Raji (cell line): ENCODE data around the gene KCTD8.

Source experiments
- POLR2A ChIP-seq: IDR thresholded peaks from 2 replicates; pipeline ENCODE4 v1.6.1; 2011; ENCODE audit warnings: low read depth, low read length, control low read depth; ENCODE audit not compliant: insufficient read depth

The KCTD8 gene

DNA sequence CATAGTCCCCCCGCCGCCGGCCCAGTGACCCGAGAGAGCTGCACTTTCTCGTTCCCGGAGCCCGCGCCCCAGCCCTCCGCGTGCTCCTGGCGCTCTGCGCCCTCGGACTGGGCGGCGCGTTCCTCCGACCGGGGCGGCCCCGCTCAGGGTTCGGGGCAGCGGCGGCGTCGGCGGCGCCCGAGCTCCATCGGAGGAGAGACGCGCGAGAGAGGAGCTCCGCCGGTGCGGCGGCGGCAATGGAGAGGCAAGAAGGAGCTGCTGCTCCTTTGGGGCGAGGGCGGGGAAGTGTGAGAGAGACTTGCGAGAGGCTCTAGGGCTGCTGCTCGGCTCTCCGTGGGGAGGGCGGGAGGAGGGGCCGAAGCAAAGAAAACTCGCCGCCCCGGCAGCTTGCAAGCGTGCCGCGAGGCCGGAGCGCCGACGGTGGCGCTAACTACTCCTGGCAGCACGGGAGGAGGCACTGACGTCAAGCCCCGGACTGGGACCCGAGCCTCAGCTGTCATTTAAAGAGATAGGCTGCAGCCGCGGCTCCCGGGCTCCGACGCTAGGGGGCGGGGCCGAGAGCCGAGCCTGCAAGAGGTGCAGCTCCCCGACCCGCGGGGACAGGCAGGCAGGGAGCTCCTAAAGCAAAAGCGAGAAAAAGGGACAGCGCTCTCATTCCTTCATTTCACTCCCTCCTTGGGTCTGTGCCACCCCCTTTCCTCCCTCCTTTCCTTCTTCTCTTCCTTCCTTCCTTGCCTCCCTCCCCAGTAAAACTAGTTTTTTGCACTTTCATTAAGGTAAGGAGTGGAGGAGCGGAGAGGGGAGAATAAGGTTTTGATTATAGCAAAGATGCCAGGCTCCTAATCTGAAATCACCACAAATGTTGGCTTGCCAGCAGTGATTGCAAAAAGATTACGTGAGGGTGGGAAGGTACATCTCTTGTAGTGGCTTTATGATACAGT, at the start of gene KCTD8:
TSS of gene KCTD8 (minus strand) at position 289 of the 941 bp plus-strand sequence.
- TF ChIP-seq POLR2A: no peak

DNA sequence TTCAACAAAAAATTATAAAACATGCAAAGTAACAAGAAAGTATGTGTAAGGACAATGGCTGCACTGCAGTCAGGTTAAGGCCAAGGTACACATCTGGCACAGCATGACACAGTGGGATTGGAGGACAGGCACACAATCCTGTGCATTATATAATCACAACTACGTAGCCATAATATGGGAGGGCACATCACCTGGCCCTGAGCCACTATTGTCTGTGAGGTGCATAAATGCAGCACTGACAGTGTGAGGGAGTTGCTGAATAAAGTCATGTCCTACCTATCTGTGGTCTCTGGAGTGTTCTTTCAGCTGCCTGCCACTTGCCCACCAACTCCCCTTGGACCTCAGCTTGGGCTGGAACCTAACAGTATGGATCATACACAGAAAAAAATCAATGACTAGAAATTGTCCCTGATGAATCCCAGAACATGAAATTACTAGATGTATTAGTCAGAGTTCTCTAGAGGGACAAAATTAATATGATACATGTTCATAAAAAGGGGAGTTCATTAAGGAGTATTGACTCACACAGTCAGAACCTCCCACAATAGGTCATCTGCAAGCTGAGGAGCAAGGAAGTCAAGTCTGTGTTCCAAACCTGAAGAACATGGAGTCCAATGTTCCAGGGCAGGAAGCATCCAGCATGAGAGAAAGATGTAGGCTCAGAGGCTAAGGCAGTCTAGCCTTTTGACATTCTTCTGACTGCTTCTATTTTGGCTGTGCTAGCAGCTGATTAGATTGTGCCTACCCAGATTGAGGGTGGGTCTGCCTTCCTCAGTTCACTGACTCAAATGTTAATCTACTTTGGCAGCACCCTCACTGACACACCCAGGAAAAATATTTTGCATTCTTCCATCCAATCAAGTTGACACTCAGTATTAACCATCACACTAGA, 46.4 kb upstream of the KCTD8 start:
- no peak for TF ChIP-seq POLR2A

DNA sequence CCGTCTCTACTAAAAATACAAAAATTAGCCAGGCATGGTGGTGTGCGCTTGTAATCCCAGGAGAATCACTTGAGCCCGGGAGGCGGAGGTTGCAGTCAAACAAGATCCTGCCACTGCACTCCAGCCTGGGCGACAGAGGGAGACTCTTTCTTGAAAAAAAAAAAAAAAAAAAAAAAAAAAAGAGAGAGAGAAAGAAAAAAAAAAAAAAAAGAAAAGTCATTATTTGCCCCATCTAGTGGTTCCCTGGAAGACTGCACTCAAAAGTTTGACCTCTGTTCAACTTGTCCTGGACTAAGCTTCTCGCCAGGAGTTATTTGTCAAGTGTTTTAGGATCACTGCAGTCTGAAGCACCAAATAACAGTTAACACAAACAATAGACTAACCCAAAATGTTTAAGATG, 45.3 kb upstream of the KCTD8 start:
- TF ChIP-seq POLR2A: no peak

DNA sequence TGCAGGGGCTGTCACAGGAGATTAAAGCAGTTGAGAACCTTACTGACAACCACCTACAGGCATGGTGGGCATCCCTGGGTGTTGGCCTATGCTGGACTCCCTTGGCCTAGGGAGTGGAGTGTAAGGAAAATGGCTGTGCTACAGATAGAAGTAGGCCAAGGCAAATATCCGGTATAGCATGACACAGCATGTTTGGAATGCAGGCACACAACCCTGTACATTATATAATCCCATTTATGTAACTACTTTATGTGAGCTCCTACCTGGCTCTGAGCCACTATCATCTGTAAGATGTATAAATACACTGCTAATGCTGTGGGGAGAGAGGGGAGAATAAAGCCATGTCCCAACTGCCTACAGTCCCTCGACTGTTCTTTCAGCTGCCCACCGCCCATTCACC, 38.7 kb upstream of the KCTD8 start:
- no peak for TF ChIP-seq POLR2A

GRCh38 chr4:44479731-44480130, 31.1 kb upstream of the KCTD8 start:
- no peak for TF ChIP-seq POLR2A

DNA sequence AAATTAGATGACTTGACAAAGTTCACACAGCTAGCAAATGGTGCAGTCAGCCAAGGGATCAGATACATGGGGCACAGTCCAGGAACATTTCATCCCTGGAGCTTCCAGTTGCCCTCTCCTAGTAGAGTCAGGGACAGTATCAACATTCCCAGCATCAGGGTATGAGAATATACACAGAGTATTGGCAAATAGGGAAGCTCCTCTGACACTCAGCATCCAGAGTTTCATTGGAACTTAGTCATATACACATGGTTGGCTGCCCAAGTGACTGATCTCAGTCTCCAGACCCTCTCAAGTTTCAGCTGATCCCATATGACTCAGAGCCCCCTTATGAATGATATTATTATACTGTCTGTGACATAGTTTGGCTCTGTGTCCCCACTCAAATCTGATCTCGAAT, 13.7 kb upstream of the KCTD8 start:
- no peak for TF ChIP-seq POLR2A

- no peak for TF ChIP-seq POLR2A
These were observed 775 bp downstream of the KCTD8 start for GRCh38 chr4:44447563-44448504.

- TF ChIP-seq POLR2A: no peak
These were observed 1.6 kb downstream of the KCTD8 start for GRCh38 chr4:44446801-44447562.

GRCh38 chr4:44446191-44446590, 2.4 kb downstream of the KCTD8 start:
- TF ChIP-seq POLR2A: no peak

- no peak for TF ChIP-seq POLR2A
These were observed 9.9 kb downstream of the KCTD8 start for GRCh38 chr4:44438687-44439086.

DNA sequence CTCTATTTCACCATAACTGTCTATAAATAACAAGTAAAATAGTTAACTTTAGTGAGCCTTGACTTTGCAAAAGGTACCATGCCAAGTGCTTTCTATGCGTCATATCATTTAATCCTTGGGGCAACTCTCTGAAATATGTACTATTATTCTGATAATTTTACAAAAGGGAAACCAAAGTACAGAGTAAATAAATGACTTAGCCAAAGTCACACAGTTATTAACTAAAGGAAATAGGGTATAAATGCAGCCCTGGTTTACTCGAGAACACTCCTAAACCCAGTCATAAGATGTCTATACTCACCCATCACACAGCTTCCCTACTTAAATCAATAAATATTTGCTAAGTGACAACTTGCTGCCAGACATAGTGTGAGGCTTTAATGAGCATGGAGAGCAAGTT, 14.4 kb downstream of the KCTD8 start:
- TF ChIP-seq POLR2A: no peak

DNA sequence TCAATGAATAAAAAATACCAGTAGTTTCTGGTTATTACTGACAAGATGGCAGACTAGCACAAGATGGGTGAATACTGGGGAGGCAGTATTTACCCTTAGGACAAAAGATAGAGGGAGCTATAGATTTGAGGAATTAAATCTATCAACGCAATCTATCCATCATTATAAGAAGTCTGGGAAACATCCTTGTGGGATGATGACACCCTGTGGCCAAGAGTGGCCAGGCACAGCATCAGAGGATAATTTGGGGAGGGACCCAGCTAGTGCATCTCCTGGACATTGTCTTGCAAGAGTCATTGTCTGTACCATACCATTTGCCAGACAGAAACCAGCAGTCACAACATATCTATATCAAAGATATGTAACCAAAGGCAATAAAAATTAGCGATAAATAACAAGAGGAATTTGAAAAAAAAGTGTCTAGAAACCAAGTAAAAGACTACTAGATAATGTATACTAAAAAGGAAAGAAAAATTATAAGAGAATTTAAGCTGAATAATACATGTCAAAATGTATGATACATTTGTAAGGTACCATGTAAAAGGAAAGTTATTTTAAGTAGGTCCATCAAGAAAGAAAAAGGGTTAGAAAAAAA, 22.9 kb downstream of the KCTD8 start:
- TF ChIP-seq POLR2A: no peak

DNA sequence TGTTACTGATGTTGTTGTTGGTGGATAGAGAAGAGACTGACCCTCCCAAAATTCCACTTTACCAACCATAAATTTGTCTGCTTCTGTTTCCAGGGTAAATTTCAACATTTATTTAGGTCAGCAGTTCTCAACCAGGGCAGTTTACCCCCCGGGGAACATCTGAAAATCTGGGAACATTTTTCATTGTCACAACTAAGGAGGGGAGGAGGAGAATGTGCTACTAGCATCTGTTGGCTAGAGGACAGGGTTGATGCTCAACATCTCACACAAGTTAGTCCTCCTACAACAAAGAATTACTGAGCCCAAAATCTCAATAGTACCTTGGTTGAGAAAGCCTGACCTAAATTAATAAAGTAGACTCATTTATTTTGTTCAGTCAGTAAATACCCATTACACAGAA, 25.7 kb downstream of the KCTD8 start:
- no peak for TF ChIP-seq POLR2A

GRCh38 chr4:44421330-44422065, 27.1 kb downstream of the KCTD8 start:
- TF ChIP-seq POLR2A: no peak
